Pancreas (tissue), 10 donors: Measurements from ENCODE around the gene RIN2. TPM values are rescaled to one million over a fixed set of nuclear protein-coding genes. Genes with fewer than 3 reads are reported as not detected.
A peak's percentile ranks its signal among the peaks of the same experiment; 100 is the strongest.

ENCODE experiments used
- ATAC-seq, 4 donors: fragments of 200-7000 bp; cut with Tn5 transposase; one replicate each; pipeline versions ENCODE4 v1.8.0 to v1.9.1; 2020; ENCODE audit warnings: mild to moderate bottlenecking in 4 of 4, moderate library complexity in 4 of 4
- DNase-seq, 6 donors: peaks; one replicate each; pipeline ENCODE4 v3.0.0-alpha.2; 2020
- FAIRE-seq: peaks from 2 replicates; lab custom pipeline; 2012; peaks lifted over from hg19 to GRCh38; lab: Jason Lieb, UNC
- H3K27ac ChIP-seq, 4 donors: fragments of 200-600 bp; sonication (generic); 1 replicate in 3 of 4; 2 replicates in 1 of 4; pipeline versions ENCODE4 v1.5.0 to v1.8.0; 2020
- H3K27me3 ChIP-seq, 4 donors: fragments of 200-600 bp; one replicate each; pipeline ENCODE4 v1.8.0; 2021
- H3K36me3 ChIP-seq, 3 donors: fragments of 200-600 bp; sonication (generic) in 1 of 3; one replicate each; pipeline versions ENCODE4 v1.5.0 to v1.8.0; 2020 to 2021
- H3K4me1 ChIP-seq, 3 donors: fragments of 200-600 bp; one replicate each; pipeline ENCODE4 v1.8.0; 2021
- H3K4me3 ChIP-seq, 4 donors: fragments of 200-600 bp; sonication (generic) in 2 of 4; one replicate each; pipeline versions ENCODE4 v1.5.0 to v1.8.0; 2020 to 2021
- H3K9me3 ChIP-seq, 4 donors: fragments of 200-600 bp; one replicate each; pipeline ENCODE4 v1.8.0; 2021
- CTCF ChIP-seq, 4 donors: fragments of 200-600 bp; sonication (generic) in 3 of 4; IDR thresholded peaks; one replicate each; pipeline versions ENCODE4 v1.5.0 to v1.8.0; 2021; ENCODE audit warnings: antibody characterized with exemption in 4 of 4
- WGBS, 2 donors: extraction: QIAGEN DNeasy Blood & Tissue Kit; methylation state at CpG; one replicate each; pipeline ENCODE4 v1.1.7; 2013; 5-methylcytosine and 5-hydroxymethylcytosine counted together
- intact Hi-C, 3 donors: fragments of 100-400 bp; cut with DNase I; formaldehyde crosslinking; loops; one replicate each; pipeline versions ENCODE4 v1.11.1 to v1.14.2; 2022
- polyA plus RNA-seq, 2 donors: library from polyadenylated mRNA; stranded (reverse); fragments of 200-250 nt; gene quantifications; one replicate each; pipeline ENCODE4 v1.2.3, GENCODE V29; 2013
- total RNA-seq, 6 donors: library from RNA; stranded (reverse); fragmentation: NEBNext Ultra II Directional in 4 of 6; extraction: Animal tissue kit (Norgen Biotek cat#: 25700) in 4 of 6; gene quantifications; one replicate each; pipeline versions ENCODE4 v1.2.1 to v1.2.4, GENCODE V29; 2021 to 2023
- donor health status: healthy with polysubstance abuse.
- donor health status: DM: no; HTN: no; CAD: no; lungs with moderate emphysema.
- donor health status: DM: no; HTN: no; CAD: no.
- donor health status: control.
- donor health status: control.
- donor health status: Bipolar disorder and iron deficiency.
- donor health status: DM: yes; HTN: yes; CAD: no.
- donor health status: DM: no; HTN: no; CAD: no.
- donor health status: DM: no; HTN: no; CAD: no.
- donor health status: DM: yes; HTN: yes; CAD: no.

The RIN2 gene
- total and polyA plus RNA-seq, 8 donors: 10.2 to 42.6 (median 21.6) TPM

DNA sequence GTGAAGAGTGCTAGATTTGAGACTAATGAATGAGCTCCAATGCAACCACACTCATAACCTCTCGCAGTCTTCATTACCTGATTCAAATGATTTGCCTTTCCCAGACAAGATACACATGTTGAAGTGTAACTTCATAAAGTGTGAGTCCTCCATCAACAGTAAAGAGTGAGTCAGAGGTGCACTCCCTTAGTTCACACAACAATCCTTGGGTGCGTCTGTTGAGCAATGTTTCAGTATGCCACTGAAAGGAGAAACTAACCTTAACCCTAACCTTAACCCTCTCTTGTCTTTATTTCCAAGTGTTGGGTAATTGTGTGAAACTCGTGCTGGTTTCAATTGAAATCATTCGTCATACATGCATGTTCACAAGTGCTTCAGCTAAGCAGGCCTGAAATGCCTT, 21.0 kb upstream of the RIN2 start:
- WGBS, 2 donors: 71 to 83% methylated on average over 4 of the region's 4 CpGs
- intact Hi-C loops: no loop called here
- Histone ChIP-seq H3K9me3 (no peaks in the 10 kb centered on the region), H3K36me3 (no peaks in the 10 kb centered on the region), H3K4me1 (peaks cover 0 to 3% (median 0%) of the 10 kb centered on the region in 3 donors), H3K4me3 (no peak overlapping the region), H3K27ac (no peak overlapping the region), H3K27me3 (no peaks in the 10 kb centered on the region)
- no peak for TF ChIP-seq CTCF (IDR thresholded peaks at IDR 0.05)
- FAIRE-seq (no peak), ATAC-seq (peak in 2 of 4 donors; percentile 57 to 59), DNase-seq (no peak)

GRCh38 chr20:19738951-19739350, 19.1 kb upstream of the RIN2 start:
- no peak for TF ChIP-seq CTCF (IDR thresholded peaks at IDR 0.05)
- FAIRE-seq (no peak), DNase-seq (no peak), ATAC-seq (no peak)
- Histone ChIP-seq H3K27ac (no peak overlapping the region), H3K36me3 (no peaks in the 10 kb centered on the region), H3K9me3 (no peaks in the 10 kb centered on the region), H3K4me3 (no peak overlapping the region), H3K27me3 (no peaks in the 10 kb centered on the region), H3K4me1 (peaks cover 0 to 3% (median 0%) of the 10 kb centered on the region in 3 donors)
- WGBS, 2 donors: 73 to 80% methylated on average over 5 of the region's 5 CpGs
- intact Hi-C loops: no loop called here

DNA sequence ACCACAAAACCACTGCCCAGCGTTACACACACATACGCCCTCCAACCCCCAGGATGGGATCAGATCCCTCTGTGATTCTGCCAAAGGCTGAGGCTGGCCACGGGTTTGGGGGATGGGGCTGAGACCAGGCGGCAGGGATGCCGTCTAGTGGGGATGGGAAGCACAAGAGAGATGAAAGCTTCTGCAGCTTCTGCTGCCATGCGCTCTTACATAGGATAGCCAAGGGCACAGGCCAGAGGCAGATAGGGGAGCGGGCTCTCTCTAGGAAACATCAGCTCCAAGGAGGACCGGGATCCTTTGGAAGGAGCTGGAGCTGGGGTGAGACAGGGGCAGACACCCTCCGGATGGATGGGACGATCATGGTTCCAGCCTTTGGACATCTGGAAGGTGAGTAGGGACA, 18.7 kb upstream of the RIN2 start:
- TF ChIP-seq CTCF (IDR thresholded peaks at IDR 0.05): no peak
- FAIRE-seq: no peak

DNA sequence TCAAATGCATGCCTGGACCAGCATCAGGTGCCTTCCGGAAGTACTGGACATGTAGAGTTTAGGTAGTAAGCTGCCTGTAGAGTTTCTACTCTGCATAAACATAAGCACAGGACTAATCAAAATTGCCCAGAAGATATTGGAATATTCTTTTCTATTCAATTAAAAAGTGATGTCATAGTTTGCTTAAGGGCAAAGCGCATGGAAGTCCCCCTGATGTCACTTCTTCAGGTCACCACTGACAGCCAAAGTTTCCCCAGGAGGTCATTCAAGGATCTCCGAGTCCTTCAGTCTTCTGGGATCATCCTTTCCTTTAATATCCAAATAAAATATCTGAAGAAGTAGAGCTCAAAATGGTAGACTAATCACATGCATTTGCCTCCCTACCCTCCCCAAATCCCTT, 17.5 kb upstream of the RIN2 start:
- ATAC-seq (no peak), FAIRE-seq (no peak), DNase-seq (no peak)
- no peaks in the 10 kb centered on the region for H3K9me3 ChIP-seq
- peaks cover 0 to 3% (median 0%) of the 10 kb centered on the region in 3 donors for H3K4me1 ChIP-seq
- H3K4me3 ChIP-seq: no peak overlapping the region
- intact Hi-C loops: loop anchor here in 1 of 3 donors (10.0 kb wide), 1 partner anchor 46 kb away; no protein-coding TSS in a partner anchor
- TF ChIP-seq CTCF (IDR thresholded peaks at IDR 0.05): no peak
- WGBS, 2 donors: 66 to 72% methylated on average over 3 of the region's 3 CpGs
- H3K36me3 ChIP-seq: no peaks in the 10 kb centered on the region
- no peaks in the 10 kb centered on the region for H3K27me3 ChIP-seq
- no peak overlapping the region for H3K27ac ChIP-seq

More for the DNA sequence above, 18.7 kb upstream of the RIN2 start:
- no peaks in the 10 kb centered on the region for H3K27me3 ChIP-seq
- no peak overlapping the region for H3K27ac ChIP-seq
- ATAC-seq (no peak), DNase-seq (no peak)
- H3K9me3 ChIP-seq: no peaks in the 10 kb centered on the region
- WGBS, 2 donors: 83 to 89% methylated on average over 10 of the region's 10 CpGs
- intact Hi-C loops: no loop called here
- H3K36me3 ChIP-seq: no peaks in the 10 kb centered on the region
- no peak overlapping the region for H3K4me3 ChIP-seq
- peaks cover 0 to 3% (median 0%) of the 10 kb centered on the region in 3 donors for H3K4me1 ChIP-seq

GRCh38 chr20:19741924-19742323, 16.1 kb upstream of the RIN2 start:
- no peak overlapping the region for H3K27ac ChIP-seq
- FAIRE-seq (no peak), ATAC-seq (no peak), DNase-seq (no peak)
- WGBS, 2 donors: 73 to 81% methylated on average over 2 of the region's 2 CpGs
- no peak overlapping the region for H3K4me3 ChIP-seq
- H3K4me1 ChIP-seq: no peaks in the 10 kb centered on the region
- H3K9me3 ChIP-seq: no peaks in the 10 kb centered on the region
- H3K36me3 ChIP-seq: no peaks in the 10 kb centered on the region
- intact Hi-C loops: loop anchor here in 1 of 3 donors (10.0 kb wide), 1 partner anchor 47 kb away; no protein-coding TSS in a partner anchor
- TF ChIP-seq CTCF (IDR thresholded peaks at IDR 0.05): no peak
- H3K27me3 ChIP-seq: no peaks in the 10 kb centered on the region
